Measurements from ENCODE around the gene EFCAB8.

Gene EFCAB8

DNA sequence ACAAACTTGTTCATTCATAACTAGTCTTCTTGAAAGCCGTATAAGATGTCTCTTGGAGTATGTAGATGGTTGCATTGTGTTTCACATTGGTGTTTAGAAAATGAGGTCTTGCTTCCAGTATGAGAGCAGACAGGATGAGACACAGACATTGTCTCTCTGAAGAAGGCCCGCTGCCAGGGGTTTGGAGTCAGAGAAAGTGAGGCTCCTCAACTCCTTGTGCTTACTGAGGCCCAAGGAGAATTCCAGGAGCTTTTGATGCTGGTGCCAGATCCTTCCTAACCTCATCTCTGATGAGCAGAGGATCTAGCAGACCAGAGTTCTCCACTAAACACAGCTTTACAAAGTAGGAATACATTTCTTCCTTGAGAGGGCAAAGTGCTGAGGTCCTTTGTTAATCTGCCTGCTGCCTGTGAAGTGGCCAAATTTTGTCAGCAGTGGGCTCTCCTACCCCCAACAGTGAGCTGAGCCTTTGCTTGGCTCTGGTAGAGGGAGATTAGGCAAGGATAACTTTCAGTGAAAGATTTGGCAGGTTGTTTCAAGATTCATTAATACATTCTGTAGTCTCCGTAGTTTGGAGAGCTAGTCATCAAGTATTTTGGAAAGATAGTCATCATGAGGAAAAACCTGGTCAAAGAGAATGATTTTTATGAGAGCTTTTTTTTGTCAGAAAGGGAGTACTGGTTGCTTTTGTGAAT is 29.3 kb upstream of the EFCAB8 start:
- no peaks in the 10 kb centered on the region for H3K4me1 ChIP-seq (ENCODE audit: insufficient read depth, low read length)
- no peak overlapping the region for H3K4me3 ChIP-seq (ENCODE audit: low read length)
- no peaks in the 10 kb centered on the region for H3K9me3 ChIP-seq (ENCODE audit: insufficient read depth, low read depth, low read length)
- H3K9ac ChIP-seq (ENCODE audit: low read depth, low read length) = no peak overlapping the region
- 98% methylated on average over 3 of the region's 3 CpGs for WGBS
- no peak overlapping the region for H3K27ac ChIP-seq (ENCODE audit: low read depth, low read length)
- peaks cover 84% of the 10 kb centered on the region for H3K36me3 ChIP-seq (ENCODE audit: insufficient read depth, low read length)
- no peaks in the 10 kb centered on the region for H3K27me3 ChIP-seq (ENCODE audit: insufficient read depth, low read length)

DNA sequence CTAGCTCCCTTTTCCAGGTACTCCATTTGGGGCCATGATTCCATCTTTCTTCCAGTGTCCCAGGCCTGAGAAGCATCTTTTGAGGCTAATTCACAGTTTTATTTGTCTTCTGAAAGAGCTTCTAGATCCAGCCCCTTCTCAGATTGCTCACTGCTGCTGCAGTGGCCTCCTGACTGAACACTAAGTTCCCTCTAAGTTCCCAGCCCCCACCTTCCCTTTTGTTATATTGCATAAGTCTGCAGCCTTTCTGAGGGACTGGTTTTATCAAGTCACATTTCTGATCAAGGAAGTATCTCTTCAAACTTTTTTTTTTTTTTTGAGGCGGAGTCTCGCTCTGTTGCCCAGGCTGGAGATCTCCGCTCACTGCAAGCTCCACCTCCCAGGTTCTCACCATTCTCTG is 28.3 kb upstream of the EFCAB8 start:
- H3K27ac ChIP-seq (ENCODE audit: low read depth, low read length) = no peak overlapping the region
- no peaks in the 10 kb centered on the region for H3K4me1 ChIP-seq (ENCODE audit: insufficient read depth, low read length)
- H3K27me3 ChIP-seq (ENCODE audit: insufficient read depth, low read length) = no peaks in the 10 kb centered on the region
- no peak overlapping the region for H3K4me3 ChIP-seq (ENCODE audit: low read length)
- H3K9ac ChIP-seq (ENCODE audit: low read depth, low read length) = no peak overlapping the region
- no peaks in the 10 kb centered on the region for H3K9me3 ChIP-seq (ENCODE audit: insufficient read depth, low read depth, low read length)
- H3K36me3 ChIP-seq (ENCODE audit: insufficient read depth, low read length) = peaks cover 90% of the 10 kb centered on the region
- WGBS = 100% methylated on average over 3 of the region's 3 CpGs

- Histone ChIP-seq H3K4me1 (ENCODE audit: insufficient read depth, low read length) (no peaks in the 10 kb centered on the region), H3K9me3 (ENCODE audit: insufficient read depth, low read depth, low read length) (no peaks in the 10 kb centered on the region), H3K36me3 (ENCODE audit: insufficient read depth, low read length) (peaks cover 92% of the 10 kb centered on the region), H3K27me3 (ENCODE audit: insufficient read depth, low read length) (no peaks in the 10 kb centered on the region), H3K27ac (ENCODE audit: low read depth, low read length) (no peak overlapping the region), H3K4me3 (ENCODE audit: low read length) (no peak overlapping the region), H3K9ac (ENCODE audit: low read depth, low read length) (no peak overlapping the region)
- WGBS = 95% methylated on average over 5 of the region's 5 CpGs
Observed at GRCh38 chr20:32831982-32832381, 26.7 kb upstream of the EFCAB8 start.

GRCh38 chr20:32832664-32833063 is 26.1 kb upstream of the EFCAB8 start:
- Histone ChIP-seq H3K9me3 (ENCODE audit: insufficient read depth, low read depth, low read length) (no peaks in the 10 kb centered on the region), H3K36me3 (ENCODE audit: insufficient read depth, low read length) (peaks cover 92% of the 10 kb centered on the region), H3K4me3 (ENCODE audit: low read length) (no peak overlapping the region), H3K27ac (ENCODE audit: low read depth, low read length) (no peak overlapping the region), H3K27me3 (ENCODE audit: insufficient read depth, low read length) (no peaks in the 10 kb centered on the region), H3K4me1 (ENCODE audit: insufficient read depth, low read length) (no peaks in the 10 kb centered on the region), H3K9ac (ENCODE audit: low read depth, low read length) (no peak overlapping the region)
- WGBS = 97% methylated on average over 6 of the region's 11 CpGs

- H3K27me3 ChIP-seq (ENCODE audit: insufficient read depth, low read length) = no peaks in the 10 kb centered on the region
- H3K9ac ChIP-seq (ENCODE audit: low read depth, low read length) = no peak overlapping the region
- H3K27ac ChIP-seq (ENCODE audit: low read depth, low read length) = no peak overlapping the region
- H3K36me3 ChIP-seq (ENCODE audit: insufficient read depth, low read length) = peaks cover 93% of the 10 kb centered on the region
- no peak overlapping the region for H3K4me3 ChIP-seq (ENCODE audit: low read length)
- H3K4me1 ChIP-seq (ENCODE audit: insufficient read depth, low read length) = no peaks in the 10 kb centered on the region
- no peaks in the 10 kb centered on the region for H3K9me3 ChIP-seq (ENCODE audit: insufficient read depth, low read depth, low read length)
Observed at GRCh38 chr20:32834972-32835371, 23.8 kb upstream of the EFCAB8 start.

DNA sequence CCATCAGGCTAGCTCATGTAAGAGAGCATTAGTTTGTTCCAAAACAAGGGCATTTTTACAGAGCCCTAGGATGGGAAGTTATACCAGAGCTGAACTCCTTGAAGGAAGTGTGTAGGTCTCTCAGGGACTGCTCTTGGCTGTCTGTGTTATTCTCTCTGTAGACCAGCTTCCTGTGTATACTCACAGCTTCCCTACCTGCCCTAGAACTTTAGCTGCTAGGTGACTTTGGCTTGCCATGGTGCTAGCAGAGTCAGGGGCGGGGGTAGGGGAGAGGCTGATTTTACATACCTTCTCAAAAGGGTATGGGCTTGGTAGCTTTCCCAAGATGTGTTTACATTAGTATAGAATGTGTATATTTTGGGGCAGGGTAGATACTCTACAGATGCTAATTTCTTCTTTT is 21.6 kb upstream of the EFCAB8 start:
- Histone ChIP-seq H3K4me3 (ENCODE audit: low read length) (no peak overlapping the region), H3K27ac (ENCODE audit: low read depth, low read length) (no peak overlapping the region), H3K27me3 (ENCODE audit: insufficient read depth, low read length) (no peaks in the 10 kb centered on the region), H3K36me3 (ENCODE audit: insufficient read depth, low read length) (peaks cover 91% of the 10 kb centered on the region), H3K9me3 (ENCODE audit: insufficient read depth, low read depth, low read length) (no peaks in the 10 kb centered on the region), H3K4me1 (ENCODE audit: insufficient read depth, low read length) (no peaks in the 10 kb centered on the region), H3K9ac (ENCODE audit: low read depth, low read length) (no peak overlapping the region)
- 6% methylated on average over 1 of the region's 1 CpG for WGBS

- no peak overlapping the region for H3K4me3 ChIP-seq (ENCODE audit: low read length)
- H3K27ac ChIP-seq (ENCODE audit: low read depth, low read length) = no peak overlapping the region
- no peak overlapping the region for H3K9ac ChIP-seq (ENCODE audit: low read depth, low read length)
- peaks cover 89% of the 10 kb centered on the region for H3K36me3 ChIP-seq (ENCODE audit: insufficient read depth, low read length)
- 97% methylated on average over 17 of the region's 17 CpGs for WGBS
- no peaks in the 10 kb centered on the region for H3K9me3 ChIP-seq (ENCODE audit: insufficient read depth, low read depth, low read length)
- H3K4me1 ChIP-seq (ENCODE audit: insufficient read depth, low read length) = no peaks in the 10 kb centered on the region
- H3K27me3 ChIP-seq (ENCODE audit: insufficient read depth, low read length) = no peaks in the 10 kb centered on the region
Observed at GRCh38 chr20:32839227-32839981, 19.3 kb upstream of the EFCAB8 start.

- H3K27me3 ChIP-seq (ENCODE audit: insufficient read depth, low read length) = no peaks in the 10 kb centered on the region
- H3K36me3 ChIP-seq (ENCODE audit: insufficient read depth, low read length) = peaks cover 88% of the 10 kb centered on the region
- WGBS = 94% methylated on average over 4 of the region's 4 CpGs
- no peak overlapping the region for H3K4me3 ChIP-seq (ENCODE audit: low read length)
- no peak overlapping the region for H3K27ac ChIP-seq (ENCODE audit: low read depth, low read length)
- H3K4me1 ChIP-seq (ENCODE audit: insufficient read depth, low read length) = no peaks in the 10 kb centered on the region
- no peak overlapping the region for H3K9ac ChIP-seq (ENCODE audit: low read depth, low read length)
- H3K9me3 ChIP-seq (ENCODE audit: insufficient read depth, low read depth, low read length) = no peaks in the 10 kb centered on the region
Observed at GRCh38 chr20:32839982-32840285, 18.8 kb upstream of the EFCAB8 start.

DNA sequence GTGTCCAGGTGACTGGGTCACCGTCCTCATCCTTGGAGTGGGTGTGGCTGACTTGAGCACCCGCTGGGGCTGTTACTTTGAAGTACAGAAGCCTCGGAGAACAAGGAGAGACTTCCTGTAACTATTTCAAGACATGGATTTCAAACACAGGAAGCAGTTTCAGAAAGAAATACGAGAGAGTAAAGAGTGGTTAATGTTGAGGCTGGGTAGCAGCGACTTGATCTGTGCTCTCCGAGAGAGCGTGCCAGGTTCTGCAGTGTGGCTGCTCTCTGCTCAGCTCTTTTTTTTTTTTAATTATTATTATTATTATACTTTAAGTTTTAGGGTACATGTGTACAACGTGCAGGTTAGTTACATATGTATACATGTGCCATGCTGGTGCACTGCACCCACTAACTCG is 17.5 kb upstream of the EFCAB8 start:
- Histone ChIP-seq H3K36me3 (ENCODE audit: insufficient read depth, low read length) (peaks cover 91% of the 10 kb centered on the region), H3K4me1 (ENCODE audit: insufficient read depth, low read length) (no peaks in the 10 kb centered on the region), H3K4me3 (ENCODE audit: low read length) (no peak overlapping the region), H3K27me3 (ENCODE audit: insufficient read depth, low read length) (no peaks in the 10 kb centered on the region), H3K27ac (ENCODE audit: low read depth, low read length) (no peak overlapping the region), H3K9ac (ENCODE audit: low read depth, low read length) (no peak overlapping the region), H3K9me3 (ENCODE audit: insufficient read depth, low read depth, low read length) (no peaks in the 10 kb centered on the region)
- WGBS = 86% methylated on average over 8 of the region's 9 CpGs

DNA sequence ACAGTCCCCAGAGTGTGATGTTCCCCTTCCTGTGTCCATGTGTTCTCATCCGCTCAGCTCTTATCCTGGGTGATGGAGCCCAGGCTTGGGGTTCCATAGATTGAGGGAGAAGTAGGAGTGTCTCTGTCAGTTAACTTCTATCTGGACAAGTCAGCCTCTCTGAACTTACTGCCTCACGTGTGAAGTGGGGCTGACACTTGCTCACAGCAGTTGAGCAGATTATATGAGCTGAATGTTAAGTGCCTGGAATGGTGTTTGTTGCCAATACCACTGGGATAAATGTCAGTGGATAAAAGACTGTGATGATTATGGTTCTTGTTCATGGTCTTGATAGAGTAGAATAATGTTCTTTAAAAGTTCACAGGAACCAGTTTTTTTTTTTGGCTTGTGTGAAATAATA is 17.1 kb upstream of the EFCAB8 start:
- Histone ChIP-seq H3K9ac (ENCODE audit: low read depth, low read length) (no peak overlapping the region), H3K36me3 (ENCODE audit: insufficient read depth, low read length) (peaks cover 91% of the 10 kb centered on the region), H3K4me1 (ENCODE audit: insufficient read depth, low read length) (no peaks in the 10 kb centered on the region), H3K4me3 (ENCODE audit: low read length) (no peak overlapping the region), H3K27ac (ENCODE audit: low read depth, low read length) (no peak overlapping the region), H3K9me3 (ENCODE audit: insufficient read depth, low read depth, low read length) (no peaks in the 10 kb centered on the region), H3K27me3 (ENCODE audit: insufficient read depth, low read length) (no peaks in the 10 kb centered on the region)
- 96% methylated on average over 1 of the region's 2 CpGs for WGBS

GRCh38 chr20:32842688-32843524 is 15.8 kb upstream of the EFCAB8 start:
- Histone ChIP-seq H3K4me3 (ENCODE audit: low read length) (no peak overlapping the region), H3K9ac (ENCODE audit: low read depth, low read length) (no peak overlapping the region), H3K36me3 (ENCODE audit: insufficient read depth, low read length) (peaks cover 91% of the 10 kb centered on the region), H3K9me3 (ENCODE audit: insufficient read depth, low read depth, low read length) (no peaks in the 10 kb centered on the region), H3K27me3 (ENCODE audit: insufficient read depth, low read length) (no peaks in the 10 kb centered on the region), H3K27ac (ENCODE audit: low read depth, low read length) (no peak overlapping the region), H3K4me1 (ENCODE audit: insufficient read depth, low read length) (no peaks in the 10 kb centered on the region; the same call in 1 of the 2 replicates)
- 97% methylated on average over 8 of the region's 8 CpGs for WGBS

Measured in HUES64 (cell line).